Epithelial cell of esophagus (primary cell): ENCODE results near the gene C1R.

Experiments
- DNase-seq: peaks from one replicate; pipeline ENCODE4 v3.0.0; 2010; ENCODE audit warnings: low read depth
- H3K4me3 ChIP-seq: 2 replicates; pipeline ENCODE4 v1.5.1; 2011; ENCODE audit warnings: mild to moderate bottlenecking, low read length, control low read depth
- CTCF ChIP-seq: IDR thresholded peaks from 2 replicates; pipeline ENCODE4 v1.5.1; 2011; ENCODE audit warnings: low read depth, mild to moderate bottlenecking, low read length, control low read depth, inconsistent platforms; ENCODE audit not compliant: insufficient read depth; ENCODE audit errors: missing control alignments

The C1R gene

GRCh38 chr12:7134396-7135166, 42.3 kb upstream of the C1R start:
- TF ChIP-seq CTCF, result no peak
- no peak for DNase-seq
- H3K4me3 ChIP-seq, result no peak overlapping the region

DNA sequence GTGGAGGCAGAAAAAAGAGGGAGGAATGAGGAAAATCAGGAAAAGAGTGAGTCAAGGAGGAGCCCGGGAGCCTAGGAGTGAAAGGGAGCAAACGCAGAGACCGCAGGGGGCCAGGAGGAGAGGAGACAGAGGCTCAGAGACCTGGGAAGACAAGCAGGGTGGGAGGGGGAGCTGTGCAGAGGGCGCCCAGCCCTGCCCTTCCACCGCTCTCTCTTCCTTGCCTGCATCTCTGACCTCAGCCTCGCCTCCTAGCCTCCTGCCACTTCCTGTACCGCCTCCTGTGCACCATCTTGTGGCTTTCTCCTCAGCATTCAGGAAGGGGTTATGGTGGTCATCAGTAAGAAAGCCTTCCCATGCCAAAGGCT, 39.2 kb upstream of the C1R start:
- no peak for TF ChIP-seq CTCF
- no peak for DNase-seq
- peak overlapping the region; percentile 84 for H3K4me3 ChIP-seq

- DNase-seq, result peak; percentile 55
- TF ChIP-seq CTCF, result no peak
- peak overlapping the region; percentile 84 for H3K4me3 ChIP-seq
Observed at GRCh38 chr12:7130701-7131501, 38.7 kb upstream of the C1R start.

- peak within 1 kb of the TSS; percentile 84 for H3K4me3 ChIP-seq
- peak; percentile 90 for DNase-seq
- TF ChIP-seq CTCF, result no peak
Observed at GRCh38 chr12:7129872-7130691, 37.8 kb upstream of the C1R start, which contains the start of gene CLSTN3. Gene CLSTN3, plus strand, starts transcription at chr12:7130371. Its CDS starts 278 bp downstream, at chr12:7130649.

- DNase-seq, result no peak
- H3K4me3 ChIP-seq, result peak overlapping the region; percentile 84
- TF ChIP-seq CTCF, result no peak
Observed at GRCh38 chr12:7129287-7129871, 37.1 kb upstream of the C1R start.

- TF ChIP-seq CTCF, result no peak
Observed at GRCh38 chr12:7128681-7129286, 36.5 kb upstream of the C1R start, which contains the start of gene RBP5. Gene RBP5, minus strand, starts transcription at chr12:7128889. Its CDS starts 114 bp downstream, at chr12:7128775.

More at GRCh38 chr12:7128681-7129286, 36.5 kb upstream of the C1R start, which contains the start of gene RBP5:
- H3K4me3 ChIP-seq, result peak within 1 kb of the TSS; percentile 84
- no peak for DNase-seq
